Transverse colon (tissue), 4 donors: ENCODE results near the gene LSM7. TPM values are rescaled to one million over a fixed set of nuclear protein-coding genes. Genes with fewer than 3 reads are reported as not detected.

Experiments used
- DNase-seq: peaks from one replicate; pipeline ENCODE4 v3.0.0-alpha.2; 2019
- H3K27ac ChIP-seq, 4 donors: fragments of 200-600 bp; sonication (generic); 2 replicates each; pipeline ENCODE4 v1.5.1; 2016 to 2018; ENCODE audit warnings: inconsistent platforms in 4 of 4
- H3K27me3 ChIP-seq: fragments of 200-600 bp; sonication (generic); 2 replicates; pipeline ENCODE4 v1.5.1; 2017; ENCODE audit warnings: inconsistent platforms
- H3K36me3 ChIP-seq, 4 donors: fragments of 200-600 bp; sonication (generic); 2 replicates each; pipeline ENCODE4 v1.5.1; 2017 to 2019; ENCODE audit warnings: inconsistent platforms in 4 of 4
- H3K4me1 ChIP-seq, 4 donors: fragments of 200-600 bp; sonication (generic); 2 replicates each; pipeline ENCODE4 v1.5.1; 2017 to 2020; ENCODE audit warnings: inconsistent platforms in 4 of 4
- H3K4me3 ChIP-seq, 4 donors: fragments of 200-600 bp; sonication (generic); 1 replicate in 1 of 4; 2 replicates in 3 of 4; pipeline versions ENCODE4 v1.5.1 to v1.6.1; 2017 to 2019; ENCODE audit warnings: inconsistent platforms in 4 of 4
- H3K9me3 ChIP-seq, 2 donors: fragments of 200-600 bp; sonication (generic); 2 replicates each; pipeline ENCODE4 v1.5.1; 2017 to 2019; ENCODE audit warnings: inconsistent platforms in 2 of 2
- EP300 ChIP-seq: sonication (generic); formaldehyde crosslinking; IDR thresholded peaks from one replicate; pipeline ENCODE4 v1.6.1; 2017; ENCODE audit warnings: antibody characterized with exemption, low read depth
- POLR2A ChIP-seq: fragments of 450-650 bp; IDR thresholded peaks from one replicate; pipeline ENCODE4 v1.6.1; 2016; ENCODE audit warnings: antibody characterized with exemption, mild to moderate bottlenecking, moderate library complexity
- POLR2AphosphoS5 ChIP-seq, 3 donors: sonication (generic); formaldehyde crosslinking; IDR thresholded peaks; one replicate each; pipeline ENCODE4 v1.6.1; 2016; ENCODE audit warnings: antibody characterized with exemption in 3 of 3
- WGBS, 2 donors: methylation state at CpG; one replicate each; pipeline ENCODE4 v1.1.5; 2018; ENCODE audit warnings: low coverage in 1 of 2; 5-methylcytosine and 5-hydroxymethylcytosine counted together
- in situ Hi-C, 4 donors: fragments of 200-750 bp; cut with MboI; loops; one replicate each; pipeline versions ENCODE4 v1.15.0 to v1.15.1; 2017; ENCODE audit warnings: low sequenced_read_pairs in 3 of 4, low pct_ligation_motif_present in 1 of 4, low pct_unique_long_range_greater_than_20kb in 1 of 4
- intact Hi-C: fragments of 100-400 bp; cut with DNase I; formaldehyde crosslinking; loops from one replicate; pipeline ENCODE4 v1.15.1; 2023; ENCODE audit warnings: low total_unique reads
- total RNA-seq, 4 donors: library from RNA; depleted of rRNA; stranded (reverse); fragments of >200 nt; gene quantifications; one replicate each; pipeline ENCODE4 v1.1.0, GENCODE V29; 2016
- TF ChIP-seq, protein P1 (sequence below), 5 experiments: fragments of 200-600 bp in 3 of 5; fragments of 450-650 bp in 2 of 5; sonication (generic) in 3 of 5; IDR thresholded peaks; 1 replicate in 2 of 5; 2 replicates in 3 of 5; pipeline ENCODE4 v1.5.1; 2016 to 2017; ENCODE audit warnings: antibody characterized with exemption in 5 of 5, inconsistent platforms in 3 of 5, mild to moderate bottlenecking in 2 of 5, moderate library complexity in 1 of 5

The LSM7 gene
- total RNA-seq, 4 donors from 2014 or later, result 62.9 to 151 (median 132) TPM

DNA sequence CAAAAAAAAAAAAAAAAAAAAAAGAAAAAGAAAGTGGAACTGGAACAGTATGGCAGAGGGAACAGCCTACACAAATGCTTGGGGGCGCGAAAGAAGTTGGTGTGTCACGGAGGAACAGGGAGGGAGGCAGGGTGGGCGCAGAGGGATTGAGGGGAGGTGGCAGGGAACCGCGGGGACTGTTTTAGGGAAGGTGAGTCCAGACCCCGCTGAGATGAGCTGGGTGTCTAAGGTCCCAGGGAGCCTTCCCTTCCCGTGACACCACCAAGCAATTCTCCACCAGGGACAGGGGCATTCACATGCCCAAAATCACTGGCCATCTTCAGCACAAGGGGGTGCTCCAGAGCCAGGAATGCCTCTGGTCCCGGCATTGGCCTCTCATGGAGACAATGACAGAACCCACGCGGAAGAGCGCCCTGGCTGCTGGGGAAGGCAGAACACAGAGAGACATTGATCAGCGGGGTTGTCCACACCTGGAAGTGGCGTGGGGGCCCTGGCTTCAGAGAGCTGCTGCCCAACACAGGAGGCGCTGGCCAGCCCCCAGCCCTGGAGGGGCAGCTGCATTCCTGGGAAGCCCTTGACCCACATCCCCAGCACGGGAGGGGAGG is 53.4 kb downstream of the LSM7 start:
- TF ChIP-seq POLR2A (no peak), EP300 (no peak), POLR2AphosphoS5 (IDR thresholded peaks at IDR 0.05) (peak in 2 of 3 donors; percentile 11 to 27)
- TF ChIP-seq, protein P1, sequence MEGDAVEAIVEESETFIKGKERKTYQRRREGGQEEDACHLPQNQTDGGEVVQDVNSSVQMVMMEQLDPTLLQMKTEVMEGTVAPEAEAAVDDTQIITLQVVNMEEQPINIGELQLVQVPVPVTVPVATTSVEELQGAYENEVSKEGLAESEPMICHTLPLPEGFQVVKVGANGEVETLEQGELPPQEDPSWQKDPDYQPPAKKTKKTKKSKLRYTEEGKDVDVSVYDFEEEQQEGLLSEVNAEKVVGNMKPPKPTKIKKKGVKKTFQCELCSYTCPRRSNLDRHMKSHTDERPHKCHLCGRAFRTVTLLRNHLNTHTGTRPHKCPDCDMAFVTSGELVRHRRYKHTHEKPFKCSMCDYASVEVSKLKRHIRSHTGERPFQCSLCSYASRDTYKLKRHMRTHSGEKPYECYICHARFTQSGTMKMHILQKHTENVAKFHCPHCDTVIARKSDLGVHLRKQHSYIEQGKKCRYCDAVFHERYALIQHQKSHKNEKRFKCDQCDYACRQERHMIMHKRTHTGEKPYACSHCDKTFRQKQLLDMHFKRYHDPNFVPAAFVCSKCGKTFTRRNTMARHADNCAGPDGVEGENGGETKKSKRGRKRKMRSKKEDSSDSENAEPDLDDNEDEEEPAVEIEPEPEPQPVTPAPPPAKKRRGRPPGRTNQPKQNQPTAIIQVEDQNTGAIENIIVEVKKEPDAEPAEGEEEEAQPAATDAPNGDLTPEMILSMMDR (IDR thresholded peaks at IDR 0.05), result peak; percentile 51 to 79 (median 64)
- peak overlapping the region; percentile 53 to 69 (median 62) for H3K27ac ChIP-seq
- intact Hi-C loops (loop anchor here (5.0 kb wide), 1 partner anchor 113 kb away; the partner anchor contains the start of gene DOT1L), in situ Hi-C loops (loop anchor here in 3 of 4 donors (25.0 kb wide), 2 partner anchors 112 to 113 kb away; partner anchors contain the start of genes AP3D1 (in 1 of the 3) and DOT1L (in 1 of the 3))
- peaks cover 0 to 12% (median 5%) of the 10 kb centered on the region in 4 donors for H3K36me3 ChIP-seq
- peaks cover 38 to 69% (median 55%) of the 10 kb centered on the region in 4 donors for H3K4me1 ChIP-seq
- H3K4me3 ChIP-seq, result no peak overlapping the region
- H3K9me3 ChIP-seq, result no peaks in the 10 kb centered on the region
- no peaks in the 10 kb centered on the region for H3K27me3 ChIP-seq
- WGBS, 2 donors, result 51% methylated on average over 15 of the region's 16 CpGs; no CpG with 5 or more reads in 1 of the 2 donors
- peak; percentile 80 for DNase-seq

DNA sequence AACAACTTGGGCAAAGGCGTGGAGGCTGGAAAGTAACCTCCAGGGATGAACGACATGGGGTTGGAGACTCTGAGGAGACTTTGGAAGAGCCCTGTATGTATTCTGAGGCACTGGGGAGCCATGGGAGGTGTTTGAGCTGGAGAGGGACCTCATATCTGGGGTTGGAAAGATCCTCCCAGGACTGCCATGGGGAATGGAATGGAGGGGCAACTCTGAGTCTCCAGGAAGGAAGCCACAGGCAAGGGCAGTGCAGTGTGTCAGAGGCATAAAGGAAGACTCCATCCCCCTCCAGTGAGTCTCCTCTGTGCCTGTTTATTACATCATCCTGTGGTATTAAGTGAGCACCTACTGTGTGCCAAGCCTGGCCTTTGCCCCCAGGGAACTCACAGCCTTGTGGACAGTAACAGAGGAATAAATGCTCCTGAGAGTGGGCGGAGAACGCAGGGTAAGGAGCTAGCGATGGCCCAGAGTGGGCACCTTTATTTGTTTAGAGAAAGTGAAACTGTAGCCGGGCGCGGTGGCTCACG is 54.1 kb downstream of the LSM7 start:
- H3K4me1 ChIP-seq, result peaks cover 38 to 69% (median 55%) of the 10 kb centered on the region in 4 donors
- H3K27ac ChIP-seq, result peak overlapping the region; percentile 97 to 99 (median 99)
- intact Hi-C loops, result loop anchor here (5.0 kb wide), 1 partner anchor 112 kb away; the partner anchor contains the start of gene DOT1L
- in situ Hi-C loops, result loop anchor here in 1 of 4 donors (25.0 kb wide), 1 partner anchor 112 kb away; the partner anchor contains the start of genes AP3D1 and DOT1L
- WGBS, 2 donors, result 67 to 70% methylated on average over 2 to 9 of the region's 9 CpGs
- H3K36me3 ChIP-seq, result peaks cover 0 to 12% (median 5%) of the 10 kb centered on the region in 4 donors
- H3K9me3 ChIP-seq, result no peaks in the 10 kb centered on the region
- TF ChIP-seq EP300 (no peak), POLR2A (no peak), POLR2AphosphoS5 (IDR thresholded peaks at IDR 0.05) (no peak)
- TF ChIP-seq, protein P1 (IDR thresholded peaks at IDR 0.05), result no peak
- DNase-seq, result no peak
- H3K4me3 ChIP-seq, result peak overlapping the region in 1 of 4 donors; percentile 92
- H3K27me3 ChIP-seq, result no peaks in the 10 kb centered on the region

DNA sequence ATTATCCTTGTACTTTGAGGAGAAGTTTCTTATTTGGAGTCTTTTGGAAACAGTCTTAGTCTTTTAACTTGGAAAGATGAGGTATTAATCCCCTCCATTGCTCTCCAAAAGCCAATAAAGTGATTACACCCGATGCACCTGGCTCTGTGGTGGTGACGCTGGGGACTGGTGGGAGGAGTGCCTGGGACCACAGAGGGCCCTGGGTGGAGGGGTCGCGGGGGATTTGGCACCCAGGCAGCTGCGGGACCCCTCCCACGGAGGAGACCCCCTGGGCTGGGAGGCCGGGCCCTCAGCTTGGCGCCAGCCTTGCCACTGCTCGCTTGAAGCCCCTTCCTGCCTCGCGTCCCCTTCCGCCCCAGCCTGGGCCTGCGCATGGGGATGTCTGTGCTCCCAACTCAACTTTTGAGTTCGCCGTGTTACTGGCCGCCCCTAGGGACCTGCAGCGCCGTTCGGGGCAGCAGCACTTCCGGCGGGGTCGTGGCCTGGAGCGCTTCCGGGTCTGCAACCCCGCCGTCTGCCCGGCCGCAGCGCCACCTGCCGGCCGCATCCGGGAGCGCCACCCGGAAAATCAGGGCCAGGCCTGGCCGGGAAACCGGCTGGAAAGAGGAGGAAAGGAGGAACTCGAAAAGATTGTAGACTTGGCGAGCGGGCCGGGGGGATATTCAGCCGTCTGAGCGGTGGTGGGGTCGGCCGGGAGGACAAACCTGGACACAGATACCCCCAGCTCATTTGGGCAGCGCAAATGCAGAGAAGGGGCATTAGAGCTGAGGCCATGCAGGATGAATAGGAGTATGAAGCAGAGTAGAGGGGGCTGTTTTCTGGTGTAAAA is 54.8 kb downstream of the LSM7 start:
- WGBS, 2 donors, result 8 to 17% methylated on average over 11 to 42 of the region's 45 CpGs
- H3K9me3 ChIP-seq, result no peaks in the 10 kb centered on the region
- H3K4me1 ChIP-seq, result peaks cover 41 to 70% (median 55%) of the 10 kb centered on the region in 4 donors
- intact Hi-C loops (loop anchor here (1.0 to 5.0 kb wide), 3 partner anchors 33 to 111 kb away; partner anchors contain the start of genes DOT1L, PLEKHJ1 and SF3A2), in situ Hi-C loops (loop anchor here in 1 of 4 donors (25.0 kb wide), 1 partner anchor 111 kb away; the partner anchor contains the start of genes AP3D1 and DOT1L)
- H3K27me3 ChIP-seq, result no peaks in the 10 kb centered on the region
- TF ChIP-seq POLR2AphosphoS5 (IDR thresholded peaks at IDR 0.05) (peak in 2 of 3 donors; percentile 53 to 64), POLR2A (no peak), EP300 (no peak)
- TF ChIP-seq, protein P1 (IDR thresholded peaks at IDR 0.05), result peak; percentile 98 to 99 (median 99)
- peak; percentile 85 for DNase-seq
- H3K4me3 ChIP-seq, result peak overlapping the region in 1 of 4 donors; percentile 92
- H3K27ac ChIP-seq, result peak overlapping the region; percentile 97 to 99 (median 99)
- H3K36me3 ChIP-seq, result peaks cover 0 to 12% (median 5%) of the 10 kb centered on the region in 4 donors

Other genes starting within 250 kb of the LSM7 start
- 10 to 100 TPM; 18.7 to 74.2 (median 46.1) TPM for gene MOB3A, start 232.3 kb downstream of the LSM7 start, total RNA-seq
- 1 to 10 TPM in 2 of 4 donors, not detected in 2; 2.3 to 5.4 TPM for gene IZUMO4, start 231.7 kb downstream of the LSM7 start, total RNA-seq
- gene AP3D1, start 177.0 kb downstream of the LSM7 start, total RNA-seq, result 100 to 1,000 TPM; 101 to 189 (median 152) TPM
- 100 to 1,000 TPM in 1 of 4 donors, 10 to 100 TPM in 3; 27.3 to 122 (median 47.0) TPM for gene DOT1L, start 164.7 kb downstream of the LSM7 start, total RNA-seq
- gene PLEKHJ1, start 92.3 kb downstream of the LSM7 start, total RNA-seq, result 100 to 1,000 TPM; 184 to 332 (median 254) TPM
- 10 to 100 TPM; 35.8 to 54.6 (median 41.6) TPM for gene SF3A2, start 91.8 kb downstream of the LSM7 start, total RNA-seq
- gene AMH, start 79.3 kb downstream of the LSM7 start, total RNA-seq, result 1 to 10 TPM in 2 of 4 donors, not detected in 2; 1.1 to 3.5 TPM
- 1 to 10 TPM in 1 of 4 donors, not detected in 3; 5.6 TPM for gene JSRP1, start 72.2 kb downstream of the LSM7 start, total RNA-seq
- 1 to 10 TPM in 2 of 4 donors, under 1 TPM in 1, not detected in 1; 0.27 to 1.1 (median 1.1) TPM for gene PEAK3, start 46.4 kb downstream of the LSM7 start, total RNA-seq
- gene LINGO3, start 20.4 kb downstream of the LSM7 start, total RNA-seq, result 1 to 10 TPM in 1 of 4 donors, under 1 TPM in 2, not detected in 1; 0.27 to 1.5 (median 0.64) TPM
- gene SPPL2B, start 98 bp upstream of the LSM7 start, total RNA-seq, result 100 to 1,000 TPM; 149 to 367 (median 242) TPM
- gene TMPRSS9, start 31.7 kb upstream of the LSM7 start, total RNA-seq, result under 1 TPM in 1 of 4 donors, not detected in 3; 0.27 TPM
- 10 to 100 TPM; 10.8 to 54.9 (median 30.8) TPM for gene TIMM13, start 99.0 kb upstream of the LSM7 start, total RNA-seq
- 10 to 100 TPM; 10.8 to 23.9 (median 17.8) TPM for gene LMNB2, start 128.4 kb upstream of the LSM7 start, total RNA-seq
- 100 to 1,000 TPM in 3 of 4 donors, 10 to 100 TPM in 1; 59.0 to 280 (median 167) TPM for gene GADD45B, start 147.5 kb upstream of the LSM7 start, total RNA-seq